ENCODE results near the gene C9orf153. TPM values are rescaled to one million over a fixed set of nuclear protein-coding genes. Genes with fewer than 3 reads are reported as not detected.

C9orf153 gene
- total and polyA plus RNA-seq, 5 donors from 2014 or later, result 0.32 TPM; not detected in 4

GRCh38 chr9:86175743-86176456, 83.6 kb downstream of the C9orf153 start:
- no peaks in the 10 kb centered on the region for H3K4me1 Mint-ChIP-seq
- Histone ChIP-seq H3K36me3 (ENCODE audit: control insufficient read depth, insufficient read depth, low read length) (no peaks in the 10 kb centered on the region), H3K27me3 (ENCODE audit: control insufficient read depth, insufficient read depth, low read length) (peaks cover 3% of the 10 kb centered on the region), H3K4me3 (ENCODE audit: low read depth, low read length) (no peak overlapping the region), H3K9me3 (ENCODE audit: control insufficient read depth in 2 of 2, low read length in 2 of 2) (no peaks in the 10 kb centered on the region), H3K27ac (ENCODE audit: insufficient read depth, low read length, poor library complexity, severe bottlenecking) (no peak overlapping the region), H3K4me1 (ENCODE audit: control insufficient read depth, insufficient read depth, low read length, poor library complexity, severe bottlenecking) (no peaks in the 10 kb centered on the region)
- no peak overlapping the region for H3K27ac Mint-ChIP-seq
- ATAC-seq (ENCODE audit: low read depth in 2 of 2) (no peak), DNase-seq (no peak)
- H3K4me3 Mint-ChIP-seq, result no peak overlapping the region
- H3K27me3 Mint-ChIP-seq, result peaks cover 9% of the 10 kb centered on the region
- H3K36me3 Mint-ChIP-seq, result no peaks in the 10 kb centered on the region
- H3K9me3 Mint-ChIP-seq, result peaks cover 0 to 2% (median 0%) of the 10 kb centered on the region in 7 donors

- Histone ChIP-seq H3K36me3 (ENCODE audit: control insufficient read depth, insufficient read depth, low read length) (no peaks in the 10 kb centered on the region), H3K9me3 (ENCODE audit: control insufficient read depth in 2 of 2, low read length in 2 of 2) (no peaks in the 10 kb centered on the region), H3K27ac (ENCODE audit: insufficient read depth, low read length, poor library complexity, severe bottlenecking) (no peak overlapping the region), H3K4me3 (ENCODE audit: low read depth, low read length) (no peak overlapping the region), H3K4me1 (ENCODE audit: control insufficient read depth, insufficient read depth, low read length, poor library complexity, severe bottlenecking) (no peaks in the 10 kb centered on the region), H3K27me3 (ENCODE audit: control insufficient read depth, insufficient read depth, low read length) (peaks cover 3% of the 10 kb centered on the region)
- H3K4me3 Mint-ChIP-seq, result no peak overlapping the region
- ATAC-seq (ENCODE audit: low read depth in 2 of 2), result no peak
- no peaks in the 10 kb centered on the region for H3K36me3 Mint-ChIP-seq
- no peaks in the 10 kb centered on the region for H3K4me1 Mint-ChIP-seq
- H3K9me3 Mint-ChIP-seq, result peaks cover 0 to 2% (median 0%) of the 10 kb centered on the region in 7 donors
- H3K27ac Mint-ChIP-seq, result no peak overlapping the region
- no peak for DNase-seq
- peaks cover 9% of the 10 kb centered on the region for H3K27me3 Mint-ChIP-seq
Observed at GRCh38 chr9:86175223-86175622, 84.2 kb downstream of the C9orf153 start.

Other genes starting within 250 kb of the C9orf153 start
- 0.52 TPM for gene GOLM1, start 160.1 kb downstream of the C9orf153 start, total RNA-seq
- gene GOLM1, start 160.1 kb downstream of the C9orf153 start, polyA plus RNA-seq, result under 1 TPM; 0.23 to 0.50 (median 0.40) TPM
- 91.7 TPM for gene ISCA1, start 22.9 kb upstream of the C9orf153 start, total RNA-seq
- gene ISCA1, start 22.9 kb upstream of the C9orf153 start, polyA plus RNA-seq, result 10 to 100 TPM; 60.2 to 67.8 (median 63.2) TPM
- gene TUT7, start 94.8 kb upstream of the C9orf153 start, total RNA-seq, result 75.4 TPM
- gene TUT7, start 94.8 kb upstream of the C9orf153 start, polyA plus RNA-seq, result 10 to 100 TPM; 17.3 to 26.8 (median 21.4) TPM

All from CD4-positive, CD25-positive, alpha-beta regulatory T cell (primary cell).